Measurements from ENCODE around the gene MIPOL1. TPM values are rescaled to one million over a fixed set of nuclear protein-coding genes. Genes with fewer than 3 reads are reported as not detected.

The MIPOL1 gene
- total and polyA plus RNA-seq, 9 of the 15 experiments (the other 6 are each of a cell fraction or from before 2014, with no cell fraction given) = 6.7 to 21.9 (median 12.4) TPM

DNA sequence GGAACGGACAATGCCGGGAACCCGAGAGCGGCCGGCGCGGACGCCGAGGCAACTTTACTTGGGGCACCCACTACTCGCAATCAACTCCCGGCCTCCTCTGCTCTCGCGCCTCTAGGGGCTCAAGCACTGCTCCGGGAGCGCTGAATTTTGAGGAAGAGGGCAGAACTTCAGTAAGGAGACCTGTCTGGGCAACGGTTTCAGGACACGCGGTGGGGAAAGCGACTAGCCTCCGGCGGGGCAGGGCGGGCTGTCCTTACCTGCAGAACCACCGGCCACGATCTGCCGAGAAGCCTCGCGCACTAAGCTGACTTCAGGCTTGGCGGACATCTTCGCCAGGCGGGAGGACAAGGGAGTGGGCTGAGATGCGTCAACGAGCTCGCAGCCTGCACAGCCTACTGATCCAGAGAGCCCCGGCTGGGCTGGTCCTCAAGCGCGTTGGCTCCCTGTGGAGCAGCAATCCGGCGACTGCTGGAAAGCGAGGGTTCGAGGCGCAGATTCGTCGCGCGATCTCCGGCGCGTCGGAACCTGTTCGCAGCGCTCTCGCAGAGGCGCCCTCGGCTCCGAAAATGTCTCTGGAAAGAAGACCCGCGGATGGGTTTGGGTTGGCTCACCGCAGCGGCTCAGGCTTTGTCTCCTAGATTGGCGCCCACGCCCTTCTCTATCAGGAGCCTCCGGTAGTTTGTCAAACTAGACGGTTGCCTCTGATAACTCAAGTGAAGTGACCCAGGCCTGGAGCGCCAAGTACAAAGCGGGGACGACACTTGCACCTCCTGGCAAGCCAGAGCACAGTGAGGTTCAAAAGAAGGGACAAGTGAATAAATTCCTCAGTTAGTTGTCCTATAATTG is 25.5 kb upstream of the MIPOL1 start, which contains the start of gene SLC25A21 (continued):
- TF ChIP-seq FOXK1 (CRISPR knock-in tag; IDR thresholded peaks at IDR 0.05; ENCODE audit: borderline replicate concordance) (0 out of 2 replicates have a peak, but pooled peaks have one; percentile 12), BCOR (IDR thresholded peaks at IDR 0.05) (peak; percentile 9; the same call in 1 of the 2 replicates), TEAD1 (CRISPR knock-in tag; IDR thresholded peaks at IDR 0.05) (peak in 1 of 2 experiments; percentile 72; a peak in 1 of 4 replicates), NFRKB (IDR thresholded peaks at IDR 0.05; ENCODE audit: low read depth) (peak; percentile 79), SP2 (IDR thresholded peaks at IDR 0.05; ENCODE audit: extremely low read depth, low read depth, low read length, poor library complexity, severe bottlenecking) (no peak)
- TF ChIP-seq, protein P1, sequence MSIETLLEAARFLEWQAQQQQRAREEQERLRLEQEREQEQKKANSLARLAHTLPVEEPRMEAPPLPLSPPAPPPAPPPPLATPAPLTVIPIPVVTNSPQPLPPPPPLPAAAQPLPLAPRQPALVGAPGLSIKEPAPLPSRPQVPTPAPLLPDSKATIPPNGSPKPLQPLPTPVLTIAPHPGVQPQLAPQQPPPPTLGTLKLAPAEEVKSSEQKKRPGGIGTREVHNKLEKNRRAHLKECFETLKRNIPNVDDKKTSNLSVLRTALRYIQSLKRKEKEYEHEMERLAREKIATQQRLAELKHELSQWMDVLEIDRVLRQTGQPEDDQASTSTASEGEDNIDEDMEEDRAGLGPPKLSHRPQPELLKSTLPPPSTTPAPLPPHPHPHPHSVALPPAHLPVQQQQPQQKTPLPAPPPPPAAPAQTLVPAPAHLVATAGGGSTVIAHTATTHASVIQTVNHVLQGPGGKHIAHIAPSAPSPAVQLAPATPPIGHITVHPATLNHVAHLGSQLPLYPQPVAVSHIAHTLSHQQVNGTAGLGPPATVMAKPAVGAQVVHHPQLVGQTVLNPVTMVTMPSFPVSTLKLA (conservative IDR thresholded peaks at IDR 0.05) = peak in 1 of 2 experiments; percentile 12; a peak in 2 of 4 replicates

All from K562 (cell line).